Globus pallidus (tissue), 1 donor: ENCODE measurements around the gene SNED1.

Source experiments
- DNase-seq: peaks from one replicate; pipeline ENCODE4 v3.0.0-alpha.2; 2015; ENCODE audit warnings: low spot score

Gene SNED1

GRCh38 chr2:241030333-241030680 is 31.9 kb downstream of the SNED1 start:
- DNase-seq = no peak

- no peak for DNase-seq
These were observed 32.5 kb downstream of the SNED1 start for GRCh38 chr2:241030883-241031282.

DNA sequence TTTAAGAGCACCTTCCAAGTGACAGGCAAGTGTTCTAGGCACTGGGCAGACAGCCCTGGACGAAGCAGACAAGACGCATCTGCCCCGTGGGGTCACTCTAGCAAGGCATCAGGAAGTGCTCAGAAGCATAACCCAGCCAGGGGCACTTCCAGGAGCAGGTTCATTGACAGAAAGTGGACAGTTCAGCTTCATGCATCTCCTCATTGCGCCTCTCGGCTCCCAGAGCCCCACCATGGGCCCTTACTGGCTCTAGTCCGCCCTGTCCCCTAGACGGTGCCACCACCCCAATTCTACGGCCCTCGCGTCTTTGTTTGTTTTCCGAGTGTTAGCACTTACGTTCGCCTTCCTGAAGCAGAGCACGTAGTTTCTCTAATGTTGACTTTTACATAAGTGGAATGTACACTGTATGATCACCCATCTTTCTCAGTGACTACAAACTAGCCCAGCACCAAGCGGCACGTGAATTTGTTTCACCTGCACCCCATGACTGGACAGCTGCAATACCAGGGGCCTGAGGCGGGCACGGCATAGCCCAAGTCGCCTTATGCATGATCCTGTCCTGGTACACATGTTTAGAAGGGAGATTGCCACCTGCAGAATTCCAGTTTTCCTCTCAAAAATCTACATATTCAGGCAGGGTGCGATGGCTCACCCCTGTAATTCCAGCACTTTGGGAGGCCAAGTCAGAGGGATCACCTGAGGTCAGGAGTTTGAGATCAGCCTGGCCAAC is 33.2 kb downstream of the SNED1 start:
- DNase-seq = no peak

DNA sequence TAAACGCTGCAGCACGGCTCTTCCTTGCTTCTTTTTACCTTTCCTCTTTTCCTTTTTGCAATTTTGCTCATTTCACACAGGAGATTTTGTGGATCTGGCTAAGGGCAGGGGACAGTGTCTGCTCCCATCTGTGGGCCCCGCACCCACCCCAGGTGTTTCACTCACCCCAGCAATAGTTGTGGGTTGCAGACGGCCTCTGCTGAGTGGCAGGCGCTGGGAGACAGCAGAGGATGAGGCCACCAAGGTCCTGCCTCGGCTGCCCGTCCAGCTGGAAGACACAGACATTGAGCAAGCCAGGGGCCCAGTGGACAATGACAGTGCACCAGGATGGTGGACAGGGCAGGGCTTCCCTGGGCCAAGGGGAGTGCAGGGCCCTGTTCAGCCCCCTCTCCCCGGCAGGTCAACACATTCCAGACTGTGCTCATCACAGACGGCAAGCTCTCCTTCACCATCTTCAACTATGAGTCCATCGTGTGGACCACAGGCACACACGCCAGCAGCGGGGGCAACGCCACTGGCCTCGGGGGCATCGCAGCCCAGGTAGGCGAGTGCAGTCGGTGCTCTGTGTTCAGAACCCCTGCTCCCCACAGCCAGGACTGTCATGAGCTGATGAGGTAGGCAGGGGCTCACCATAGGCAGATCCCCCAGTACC is 35.0 kb downstream of the SNED1 start:
- DNase-seq = no peak

DNA sequence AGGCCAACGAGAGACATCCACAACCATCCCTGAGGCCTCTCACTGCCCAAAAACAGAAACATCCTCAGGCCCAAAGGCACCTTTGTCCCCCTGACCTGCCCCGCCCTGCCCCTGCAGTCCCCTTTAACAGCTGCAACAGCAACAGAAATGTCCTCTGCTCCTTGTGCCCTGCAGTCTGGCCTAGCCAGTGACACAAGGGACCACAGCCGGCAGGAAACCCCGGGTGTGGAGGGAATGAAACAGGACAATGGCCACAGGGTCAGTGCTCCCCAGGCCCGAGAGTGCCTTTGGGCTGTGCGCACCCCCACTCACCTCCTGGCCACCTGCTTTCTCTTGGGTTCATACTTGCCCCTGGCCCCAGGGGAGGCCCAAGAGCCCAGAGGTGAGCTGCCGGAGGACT is 35.6 kb downstream of the SNED1 start:
- DNase-seq = no peak

DNA sequence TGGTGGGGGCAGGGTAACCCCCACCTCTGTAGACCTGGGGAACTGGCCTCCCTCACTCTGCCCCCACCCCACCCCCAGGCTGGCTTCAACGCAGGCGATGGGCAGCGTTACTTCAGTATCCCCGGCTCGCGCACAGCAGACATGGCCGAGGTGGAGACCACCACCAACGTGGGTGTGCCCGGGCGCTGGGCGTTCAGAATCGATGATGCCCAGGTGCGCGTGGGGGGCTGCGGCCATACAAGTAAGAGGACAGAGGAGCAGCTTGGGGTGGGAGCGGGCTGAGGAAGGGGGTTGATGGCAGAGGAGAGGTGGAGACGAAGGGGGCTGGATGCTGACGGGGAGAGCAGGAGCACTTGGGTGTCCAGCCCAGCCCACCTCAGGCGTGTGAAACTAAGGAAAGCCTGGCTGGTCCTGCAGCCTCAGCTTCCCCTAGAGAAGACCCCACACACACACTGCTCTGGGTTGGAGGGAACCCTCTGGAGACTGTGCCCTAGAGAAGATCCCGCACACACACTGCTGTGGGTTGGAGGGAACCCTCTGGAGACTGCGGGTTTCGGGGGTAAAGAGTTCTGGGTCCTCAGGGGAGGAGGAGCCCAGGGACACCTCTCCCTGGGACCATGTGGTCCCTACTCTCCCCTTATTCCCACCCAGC is 36.2 kb downstream of the SNED1 start:
- DNase-seq = no peak

DNA sequence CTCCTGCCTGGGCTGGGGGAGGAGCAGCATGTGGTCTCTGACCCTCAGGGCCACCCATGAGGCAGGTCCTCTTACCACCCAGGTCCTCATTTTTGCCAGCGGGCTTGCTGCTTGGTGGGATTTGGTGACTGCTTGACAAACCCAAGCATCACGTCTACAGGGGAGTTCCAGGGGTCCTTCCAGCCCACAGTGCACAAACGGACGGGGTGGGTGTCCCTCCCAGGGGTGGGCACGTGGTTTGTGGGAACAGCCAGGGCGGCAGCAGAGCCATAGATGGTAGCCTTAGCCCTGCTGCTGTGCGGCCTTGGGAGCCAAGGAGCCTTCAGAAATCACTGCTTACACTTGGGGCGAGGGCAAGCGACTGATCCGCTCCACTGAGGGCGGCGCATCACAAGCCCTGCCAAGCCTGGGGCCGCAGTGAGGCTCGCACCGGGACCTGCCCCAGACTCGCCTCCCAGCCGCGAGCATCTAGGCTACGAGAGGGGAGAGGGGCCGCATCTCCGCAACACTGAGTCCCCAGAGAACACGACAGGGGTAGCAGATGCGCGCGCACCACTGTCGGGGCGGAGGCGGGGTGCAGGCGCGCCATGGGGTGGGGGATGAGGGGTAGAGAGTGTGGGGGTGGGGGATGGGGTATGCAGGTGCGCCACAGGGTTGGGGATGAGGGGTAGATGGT is 36.9 kb downstream of the SNED1 start:
- DNase-seq = no peak

DNA sequence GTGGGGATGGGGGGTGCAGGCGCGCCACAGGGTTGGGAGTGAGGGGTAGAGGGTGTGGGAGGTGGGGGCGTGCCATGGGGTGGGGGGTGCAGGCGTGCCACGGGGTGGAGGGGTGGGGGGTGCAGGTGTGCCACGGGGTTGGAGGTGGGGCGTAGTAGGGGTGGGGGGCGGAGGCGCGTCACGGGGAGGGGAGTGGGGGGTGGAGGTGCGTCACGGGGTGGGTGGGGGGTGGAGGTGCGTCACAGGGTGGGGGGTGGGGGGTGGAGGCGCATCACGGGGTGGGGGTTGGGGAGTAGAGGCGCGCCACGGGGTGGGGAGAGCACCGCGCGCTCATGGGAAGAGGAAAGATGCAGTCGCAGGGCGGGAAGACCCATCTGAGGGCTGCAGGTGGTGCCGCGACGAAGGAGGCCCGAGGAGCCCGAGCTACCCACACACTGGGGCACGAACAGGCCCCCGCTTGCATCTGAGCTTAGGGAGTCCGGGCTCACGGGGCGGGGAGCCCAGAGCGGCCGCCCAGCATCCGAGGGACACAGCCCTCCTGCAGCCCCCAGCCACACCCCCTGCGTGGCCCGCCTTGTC is 37.5 kb downstream of the SNED1 start:
- DNase-seq = no peak

DNA sequence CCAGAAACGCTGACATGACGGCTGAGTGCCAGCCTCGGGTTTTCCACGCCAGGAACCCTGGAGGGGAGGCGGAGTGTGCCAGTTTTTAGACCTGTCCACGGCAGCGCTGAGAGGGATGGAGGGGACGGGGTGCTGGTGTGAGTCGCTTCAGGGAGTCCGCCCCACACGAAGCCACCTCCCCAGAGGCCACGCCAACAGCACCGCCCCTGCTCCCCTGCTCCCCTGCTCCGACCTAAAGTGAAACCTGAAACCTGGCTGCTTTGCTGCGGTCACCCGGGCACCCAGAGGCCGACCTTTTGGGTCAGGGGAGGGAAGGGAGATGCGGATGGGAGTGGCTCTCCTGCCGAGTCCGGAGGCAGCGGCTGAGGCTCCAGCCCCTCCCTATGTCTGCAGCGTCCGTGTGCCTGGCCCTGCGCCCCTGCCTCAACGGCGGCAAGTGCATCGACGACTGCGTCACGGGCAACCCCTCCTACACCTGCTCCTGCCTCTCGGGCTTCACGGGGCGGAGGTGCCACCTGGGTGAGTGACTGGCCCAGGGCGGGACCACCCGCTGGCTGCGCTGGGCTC is 38.1 kb downstream of the SNED1 start:
- DNase-seq = no peak

- DNase-seq = no peak
These were observed 38.6 kb downstream of the SNED1 start for GRCh38 chr2:241036964-241037421.

- no peak for DNase-seq
These were observed 39.1 kb downstream of the SNED1 start for GRCh38 chr2:241037498-241037897.

DNA sequence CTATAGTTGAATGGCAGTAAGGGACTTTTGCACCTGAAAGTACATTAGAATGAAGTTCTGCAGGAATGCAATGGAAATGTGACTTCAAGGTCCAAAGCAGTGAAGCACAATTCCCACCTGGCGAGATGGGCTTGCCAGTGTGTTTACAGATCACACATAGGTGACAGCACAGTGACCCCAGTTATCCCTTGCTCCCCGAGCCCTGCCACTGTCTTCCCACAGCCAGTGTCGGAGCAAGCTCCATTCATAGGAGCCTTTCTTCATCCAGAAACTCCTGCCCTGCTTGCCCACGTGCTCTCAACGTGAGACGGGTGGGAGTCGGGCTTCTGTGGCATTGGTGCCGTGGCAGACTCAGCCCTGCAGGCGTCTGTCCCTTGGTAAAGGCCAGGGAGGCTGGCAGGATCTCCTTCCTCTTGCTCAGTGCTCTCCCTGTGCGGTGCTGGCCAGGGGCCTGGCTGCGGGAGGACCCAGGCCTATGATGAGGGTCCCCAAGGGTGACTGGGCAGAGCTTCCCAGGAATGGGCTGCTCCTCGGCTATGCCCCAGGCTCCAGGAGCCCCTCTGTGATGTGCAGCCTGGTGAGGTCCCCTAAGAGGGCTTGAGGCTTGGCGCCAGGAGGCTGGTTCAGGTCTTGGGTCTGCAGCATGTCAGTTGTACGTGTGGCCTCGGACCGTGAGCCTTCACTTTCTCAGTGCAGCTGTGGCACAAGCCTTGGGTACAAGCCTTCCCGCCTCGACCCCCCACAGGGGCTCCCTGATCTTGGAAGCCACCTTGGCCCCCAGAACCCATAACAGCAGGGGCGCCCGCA is 40.2 kb downstream of the SNED1 start:
- no peak for DNase-seq

DNA sequence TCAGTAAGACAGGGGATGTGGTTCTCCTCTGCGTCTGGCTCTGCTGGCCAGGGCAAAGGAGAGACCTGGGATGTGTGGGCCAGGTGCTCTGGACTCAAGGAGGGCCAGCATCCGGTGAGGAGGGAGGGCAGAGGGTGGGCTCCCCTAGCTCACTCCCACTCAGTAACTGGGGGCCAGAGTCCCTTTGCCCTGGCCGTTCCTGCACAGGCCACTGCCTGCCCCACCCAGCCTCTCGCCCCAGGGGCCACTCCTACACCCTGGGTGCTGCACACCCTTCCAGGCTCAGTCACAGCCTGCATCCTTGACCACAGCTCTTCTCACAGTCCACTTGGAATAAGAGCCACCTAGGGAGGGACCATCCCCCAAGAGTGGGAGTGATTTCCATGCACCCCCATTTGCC is 41.0 kb downstream of the SNED1 start:
- no peak for DNase-seq

DNA sequence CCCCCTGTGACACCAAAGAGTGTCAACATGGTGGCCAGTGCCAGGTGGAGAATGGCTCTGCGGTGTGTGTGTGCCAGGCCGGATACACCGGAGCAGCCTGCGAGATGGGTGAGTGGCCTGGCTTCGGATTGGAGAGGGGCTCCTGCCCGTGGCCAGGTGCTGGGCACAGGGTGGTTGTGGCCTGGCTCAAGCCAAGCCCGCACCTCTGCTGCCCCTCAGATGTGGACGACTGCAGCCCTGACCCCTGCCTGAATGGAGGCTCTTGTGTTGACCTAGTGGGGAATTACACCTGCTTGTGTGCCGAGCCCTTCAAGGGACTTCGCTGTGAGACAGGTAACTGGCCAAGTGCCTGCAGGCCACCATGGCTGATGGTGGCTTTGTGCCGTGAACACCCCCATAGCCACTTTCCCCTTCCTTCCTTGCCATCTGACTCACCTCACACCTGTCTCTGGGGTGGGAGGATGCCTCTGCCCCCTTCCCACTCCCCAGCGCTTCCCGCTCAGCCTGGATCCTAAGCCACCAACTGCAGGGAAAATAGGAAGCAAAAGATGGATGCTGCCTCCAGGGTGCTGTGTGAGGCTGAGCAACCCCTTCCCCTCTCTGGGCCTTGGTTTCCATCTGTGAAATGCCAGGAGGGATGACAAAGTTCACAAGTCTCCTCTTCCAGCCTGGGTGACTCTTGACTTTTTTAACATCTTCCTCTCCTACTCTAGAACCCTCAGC is 41.8 kb downstream of the SNED1 start:
- DNase-seq = no peak

DNA sequence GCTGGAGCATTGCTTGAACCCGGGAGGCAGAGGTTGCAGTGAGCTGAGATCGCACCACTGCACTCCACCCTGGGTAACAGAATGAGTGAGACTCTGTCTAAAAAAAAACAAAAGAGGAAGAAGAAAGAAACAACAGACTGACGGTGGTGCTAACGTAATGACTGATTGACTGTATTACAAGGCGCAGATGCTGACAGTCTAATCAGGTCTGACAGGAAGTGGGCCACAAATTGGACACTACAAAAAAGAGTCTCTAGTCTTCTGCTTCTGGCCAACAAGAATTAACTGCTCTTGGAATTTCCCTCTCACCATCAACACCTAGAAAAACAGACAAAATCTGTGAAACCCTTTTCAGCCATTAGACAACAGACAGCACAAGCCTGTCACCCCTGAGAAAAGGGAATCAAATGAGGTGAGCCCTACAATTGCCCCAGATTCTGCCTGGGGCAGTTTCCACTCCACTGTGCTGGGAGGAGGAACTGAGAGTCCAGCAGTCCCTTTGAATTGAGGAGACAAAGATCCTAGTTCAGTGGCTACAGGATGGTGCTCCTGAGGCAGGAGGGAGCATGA is 43.3 kb downstream of the SNED1 start:
- no peak for DNase-seq

- DNase-seq = no peak
These were observed 45.2 kb downstream of the SNED1 start for GRCh38 chr2:241043581-241043980.

DNA sequence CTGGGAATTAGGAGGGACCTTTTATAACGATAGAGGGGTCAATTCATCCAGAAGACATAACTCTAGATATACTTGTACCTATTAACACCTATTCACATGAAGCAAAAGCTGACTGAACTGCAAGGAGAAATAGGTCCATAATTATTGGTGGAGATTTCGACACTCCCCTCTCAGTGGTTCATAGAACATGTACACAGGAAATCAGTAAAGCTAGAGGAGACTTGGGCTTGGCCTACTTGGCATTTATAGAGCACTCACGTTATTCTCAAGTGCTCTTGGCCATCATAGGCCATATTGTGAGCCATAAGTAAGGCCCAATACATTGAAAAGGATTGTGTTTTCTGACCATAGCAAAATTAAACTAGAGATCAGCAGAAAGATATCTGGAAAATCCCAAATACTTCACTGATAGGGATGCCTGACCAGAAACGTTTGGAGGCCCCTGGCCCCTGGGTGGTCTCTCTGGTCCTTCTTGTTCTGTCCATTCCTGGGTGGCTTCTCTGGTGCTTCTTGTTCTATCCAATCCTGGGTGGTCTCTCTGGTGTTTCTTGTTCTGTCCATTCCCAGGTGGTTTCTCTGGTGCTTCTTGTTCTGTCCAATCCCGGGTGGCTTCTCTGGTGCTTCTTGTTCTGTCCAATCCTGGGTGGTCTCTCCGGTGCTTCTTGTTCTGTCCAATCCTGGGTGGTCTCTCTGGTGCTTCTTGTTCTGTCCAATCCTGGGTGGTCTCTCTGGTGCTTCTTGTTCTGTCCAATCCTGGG is 49.0 kb downstream of the SNED1 start:
- DNase-seq = no peak

DNA sequence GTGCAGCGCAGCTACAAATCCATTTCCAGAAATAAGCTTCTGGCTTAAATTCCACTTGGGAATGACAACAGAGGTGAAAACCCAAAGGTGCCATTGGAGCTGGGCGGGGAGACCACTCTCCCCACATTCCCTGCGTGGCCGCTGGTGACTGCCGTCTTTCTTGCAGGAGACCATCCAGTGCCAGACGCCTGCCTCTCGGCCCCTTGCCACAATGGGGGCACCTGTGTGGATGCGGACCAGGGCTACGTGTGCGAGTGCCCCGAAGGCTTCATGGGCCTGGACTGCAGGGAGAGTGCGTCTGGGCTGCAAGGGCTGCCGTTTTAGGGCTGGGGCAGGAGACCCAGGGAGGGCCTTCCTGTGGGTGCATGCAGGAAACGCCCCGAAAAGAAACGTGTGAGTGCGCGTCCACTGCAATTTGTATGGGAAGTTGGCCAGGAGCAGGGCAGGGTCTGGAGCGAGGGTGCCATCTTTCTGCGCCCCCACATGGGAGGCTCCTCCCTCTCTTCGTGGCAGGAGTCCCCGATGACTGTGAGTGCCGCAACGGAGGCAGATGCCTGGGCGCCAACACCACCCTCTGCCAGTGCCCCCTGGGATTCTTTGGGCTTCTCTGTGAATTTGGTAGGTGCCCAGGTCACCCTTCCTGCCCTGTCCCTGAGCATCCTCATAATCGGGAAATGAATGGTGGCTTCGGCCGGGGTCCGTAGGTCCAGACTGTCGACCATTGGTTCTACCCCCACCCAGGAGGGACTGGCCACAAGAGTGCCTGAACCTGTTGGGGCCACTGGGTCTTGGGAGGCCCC is 49.9 kb downstream of the SNED1 start:
- no peak for DNase-seq

- no peak for DNase-seq
These were observed 50.5 kb downstream of the SNED1 start for GRCh38 chr2:241048949-241049343.
